Measurements from ENCODE around the gene B3GALNT2. TPM values are rescaled to one million over a fixed set of nuclear protein-coding genes. Genes with fewer than 3 reads are reported as not detected.
A peak's percentile ranks its signal among the peaks of the same experiment; 100 is the strongest.

The B3GALNT2 gene
- total RNA-seq, 1 experiment from 2014 or later, result 88.4 TPM

- intact Hi-C loops (cut with micrococcal nuclease), result loop anchor here (10.0 kb wide), 1 partner anchor 573 kb away; no protein-coding TSS in a partner anchor
- CTCF ChIA-PET, result interaction anchor here (0.6 to 3.0 kb wide), 14 partner anchors 14 to 762 kb away, joined by 3 to 28 read pairs (median 3); no protein-coding TSS in a partner anchor
- peaks cover 6% of the 10 kb centered on the region for H3K4me1 Mint-ChIP-seq (ENCODE audit: insufficient read depth, unreplicated experiment)
- no TSS peak for BruUV-seq (replicated peaks)
- H3K27ac Mint-ChIP-seq (ENCODE audit: low read depth, unreplicated experiment), result no peak overlapping the region
- no peaks in the 10 kb centered on the region for H3K27me3 Mint-ChIP-seq (ENCODE audit: insufficient read depth, unreplicated experiment)
- no peaks in the 10 kb centered on the region for H3K9me3 Mint-ChIP-seq (ENCODE audit: unreplicated experiment)
- peaks cover 6% of the 10 kb centered on the region for H3K36me3 Mint-ChIP-seq (ENCODE audit: insufficient read depth, unreplicated experiment)
- POLR2A ChIA-PET, result interaction anchor here (0.7 kb wide), 1 partner anchor 82 kb away, joined by 3 read pairs; no protein-coding TSS in a partner anchor
- no peak overlapping the region for H3K4me3 Mint-ChIP-seq (ENCODE audit: unreplicated experiment)
- TF ChIP-seq CTCF (IDR thresholded peaks at IDR 0.05; ENCODE audit: unreplicated experiment), result peak; percentile 10
- DNase-seq (ENCODE audit: unreplicated experiment), result no peak
These were observed 7.4 kb upstream of the B3GALNT2 start for GRCh38 chr1:235511470-235512240.

- CTCF ChIA-PET, result interaction anchor here (0.6 to 3.0 kb wide), 10 partner anchors 124 to 763 kb away, joined by 3 to 28 read pairs (median 4); no protein-coding TSS in a partner anchor
- no TSS peak for BruUV-seq (replicated peaks)
- no peaks in the 10 kb centered on the region for H3K9me3 Mint-ChIP-seq (ENCODE audit: unreplicated experiment)
- H3K27me3 Mint-ChIP-seq (ENCODE audit: insufficient read depth, unreplicated experiment), result no peaks in the 10 kb centered on the region
- peaks cover 6% of the 10 kb centered on the region for H3K36me3 Mint-ChIP-seq (ENCODE audit: insufficient read depth, unreplicated experiment)
- POLR2A ChIA-PET, result interaction anchor here (0.7 kb wide), 1 partner anchor 295 kb away, joined by 3 read pairs; no protein-coding TSS in a partner anchor
- no peak overlapping the region for H3K27ac Mint-ChIP-seq (ENCODE audit: low read depth, unreplicated experiment)
- DNase-seq (ENCODE audit: unreplicated experiment), result no peak
- H3K4me1 Mint-ChIP-seq (ENCODE audit: insufficient read depth, unreplicated experiment), result peaks cover 11% of the 10 kb centered on the region
- intact Hi-C loops (cut with micrococcal nuclease), result loop anchor here (10.0 kb wide), 1 partner anchor 574 kb away; no protein-coding TSS in a partner anchor
- no peak for TF ChIP-seq CTCF (IDR thresholded peaks at IDR 0.05; ENCODE audit: unreplicated experiment)
- no peak overlapping the region for H3K4me3 Mint-ChIP-seq (ENCODE audit: unreplicated experiment)
These were observed 6.6 kb upstream of the B3GALNT2 start for GRCh38 chr1:235510823-235511222.

GRCh38 chr1:235507623-235508022 lies 3.4 kb upstream of the B3GALNT2 start:
- no TSS peak for BruUV-seq (replicated peaks)
- TF ChIP-seq CTCF (IDR thresholded peaks at IDR 0.05; ENCODE audit: unreplicated experiment), result no peak

More at GRCh38 chr1:235507623-235508022, 3.4 kb upstream of the B3GALNT2 start:
- intact Hi-C loops (cut with micrococcal nuclease), result loop anchor here (10.0 kb wide), 1 partner anchor 893 kb away; the partner anchor contains the start of gene IRF2BP2
- DNase-seq (ENCODE audit: unreplicated experiment), result no peak
- peaks cover 9% of the 10 kb centered on the region for H3K4me1 Mint-ChIP-seq (ENCODE audit: insufficient read depth, unreplicated experiment)
- POLR2A ChIA-PET, result no interaction called here
- CTCF ChIA-PET, result interaction anchor here (1.0 to 2.1 kb wide), 2 partner anchors 14 to 276 kb away, joined by 3 to 5 read pairs; no protein-coding TSS in a partner anchor
- H3K36me3 Mint-ChIP-seq (ENCODE audit: insufficient read depth, unreplicated experiment), result peaks cover 6% of the 10 kb centered on the region
- no peak overlapping the region for H3K4me3 Mint-ChIP-seq (ENCODE audit: unreplicated experiment)
- no peaks in the 10 kb centered on the region for H3K27me3 Mint-ChIP-seq (ENCODE audit: insufficient read depth, unreplicated experiment)
- no peak overlapping the region for H3K27ac Mint-ChIP-seq (ENCODE audit: low read depth, unreplicated experiment)
- no peaks in the 10 kb centered on the region for H3K9me3 Mint-ChIP-seq (ENCODE audit: unreplicated experiment)

Measured in MCF 10A (cell line).